ENCODE data around the gene ST7.

Gene ST7

GRCh38 chr7:117190746-117191435 is 237.6 kb downstream of the ST7 start:
- no peak for DNase-seq (ENCODE audit: low spot score)

- DNase-seq (ENCODE audit: low spot score), result no peak
Measured at GRCh38 chr7:117192108-117192507, 238.8 kb downstream of the ST7 start.

- no peak for DNase-seq (ENCODE audit: low spot score)
Measured at GRCh38 chr7:117193564-117193963, 240.3 kb downstream of the ST7 start.

- DNase-seq (ENCODE audit: low spot score), result no peak
Measured at GRCh38 chr7:117194445-117194844, 241.1 kb downstream of the ST7 start.

- no peak for DNase-seq (ENCODE audit: low spot score)
Measured at GRCh38 chr7:117195361-117196029, 242.2 kb downstream of the ST7 start.

GRCh38 chr7:117200132-117200531 is 246.8 kb downstream of the ST7 start:
- no peak for DNase-seq (ENCODE audit: low spot score)

GRCh38 chr7:117200786-117201458 is 247.6 kb downstream of the ST7 start:
- DNase-seq (ENCODE audit: low spot score), result no peak

- no peak for DNase-seq (ENCODE audit: low spot score)
Measured at GRCh38 chr7:117202511-117202910, 249.2 kb downstream of the ST7 start.

GRCh38 chr7:117203205-117203604 is 249.9 kb downstream of the ST7 start:
- no peak for DNase-seq (ENCODE audit: low spot score)

- no peak for DNase-seq (ENCODE audit: low spot score)
Measured at GRCh38 chr7:117205873-117206272, 252.6 kb downstream of the ST7 start.

- no peak for DNase-seq (ENCODE audit: low spot score)
Measured at GRCh38 chr7:117208257-117208656, 255.0 kb downstream of the ST7 start.

- no peak for DNase-seq (ENCODE audit: low spot score)
Measured at GRCh38 chr7:117210397-117210796, 257.1 kb downstream of the ST7 start.

- no peak for DNase-seq (ENCODE audit: low spot score)
Measured at GRCh38 chr7:117210908-117211307, 257.6 kb downstream of the ST7 start.

GRCh38 chr7:117211614-117212013 is 258.3 kb downstream of the ST7 start:
- DNase-seq (ENCODE audit: low spot score), result no peak

GRCh38 chr7:117212969-117213877 is 259.9 kb downstream of the ST7 start:
- DNase-seq (ENCODE audit: low spot score), result peak; percentile 65

GRCh38 chr7:117216010-117216409 is 262.7 kb downstream of the ST7 start:
- no peak for DNase-seq (ENCODE audit: low spot score)

GRCh38 chr7:117216436-117217069 is 263.3 kb downstream of the ST7 start:
- DNase-seq (ENCODE audit: low spot score), result no peak

GRCh38 chr7:117217106-117218035 is 264.1 kb downstream of the ST7 start:
- DNase-seq (ENCODE audit: low spot score), result no peak

- no peak for DNase-seq (ENCODE audit: low spot score)
Measured at GRCh38 chr7:117218700-117219099, 265.4 kb downstream of the ST7 start.

GRCh38 chr7:117219485-117219884 is 266.2 kb downstream of the ST7 start:
- peak; percentile 6 for DNase-seq (ENCODE audit: low spot score)

GRCh38 chr7:117220836-117221235 is 267.5 kb downstream of the ST7 start:
- DNase-seq (ENCODE audit: low spot score), result no peak

All from kidney tubule cell (primary cell).